ENCODE results near the gene ZNF646.

DNA sequence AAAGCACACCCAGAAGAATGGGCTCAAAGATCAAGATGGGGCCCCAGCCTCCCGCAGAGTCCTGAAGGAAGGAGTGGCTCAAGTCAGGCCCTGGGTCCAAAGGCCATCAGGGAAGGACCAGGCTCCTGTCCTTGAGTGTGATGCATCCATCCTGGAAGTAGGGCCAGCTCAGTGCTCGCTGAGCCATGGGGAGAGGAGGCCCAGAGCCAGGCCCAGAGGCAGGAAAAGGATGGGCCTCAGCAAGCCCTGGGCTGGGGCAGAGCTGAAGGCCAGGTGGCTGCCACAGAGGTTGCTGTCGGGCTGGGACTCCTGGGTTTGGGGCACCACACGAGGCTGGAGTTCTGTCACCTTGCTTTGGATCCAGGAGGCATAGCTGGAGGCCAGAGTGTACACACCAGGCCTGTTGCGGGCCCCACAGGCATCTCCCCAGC lies 57.6 kb downstream of the ZNF646 start:
- no peak for TF ChIP-seq POLR2AphosphoS5 (IDR thresholded peaks at IDR 0.05; ENCODE audit: low read depth, low read length)
- TF ChIP-seq, protein P1, sequence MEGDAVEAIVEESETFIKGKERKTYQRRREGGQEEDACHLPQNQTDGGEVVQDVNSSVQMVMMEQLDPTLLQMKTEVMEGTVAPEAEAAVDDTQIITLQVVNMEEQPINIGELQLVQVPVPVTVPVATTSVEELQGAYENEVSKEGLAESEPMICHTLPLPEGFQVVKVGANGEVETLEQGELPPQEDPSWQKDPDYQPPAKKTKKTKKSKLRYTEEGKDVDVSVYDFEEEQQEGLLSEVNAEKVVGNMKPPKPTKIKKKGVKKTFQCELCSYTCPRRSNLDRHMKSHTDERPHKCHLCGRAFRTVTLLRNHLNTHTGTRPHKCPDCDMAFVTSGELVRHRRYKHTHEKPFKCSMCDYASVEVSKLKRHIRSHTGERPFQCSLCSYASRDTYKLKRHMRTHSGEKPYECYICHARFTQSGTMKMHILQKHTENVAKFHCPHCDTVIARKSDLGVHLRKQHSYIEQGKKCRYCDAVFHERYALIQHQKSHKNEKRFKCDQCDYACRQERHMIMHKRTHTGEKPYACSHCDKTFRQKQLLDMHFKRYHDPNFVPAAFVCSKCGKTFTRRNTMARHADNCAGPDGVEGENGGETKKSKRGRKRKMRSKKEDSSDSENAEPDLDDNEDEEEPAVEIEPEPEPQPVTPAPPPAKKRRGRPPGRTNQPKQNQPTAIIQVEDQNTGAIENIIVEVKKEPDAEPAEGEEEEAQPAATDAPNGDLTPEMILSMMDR (IDR thresholded peaks at IDR 0.05), result no peak

Measured in Panc1 (cell line).